ENCODE measurements around the gene ATP7A. TPM values are rescaled to one million over a fixed set of nuclear protein-coding genes. Genes with fewer than 3 reads are reported as not detected.
"Not testable (repeated sequence)": the region's sequence is repeated elsewhere in the genome, so short reads cannot be mapped to it uniquely, and the experiment has no call there.

Gene ATP7A
- total RNA-seq, 1 experiment from 2014 or later, result 6.3 TPM

GRCh38 chrX:78064152-78064551 is 153.7 kb downstream of the ATP7A start:
- H4K20me1 ChIP-seq (ENCODE audit: insufficient read depth, low read depth, low read length), result no peaks in the 10 kb centered on the region
- H3K4me3 ChIP-seq (ENCODE audit: low read length), result no peak overlapping the region
- H3K9ac ChIP-seq (ENCODE audit: low read length), result no peak overlapping the region
- no peak for DNase-seq
- no peak overlapping the region for H3K27ac ChIP-seq (ENCODE audit: low read length)
- H3K9me2 ChIP-seq (replicated peaks; ENCODE audit: insufficient read depth, low read length), result no peaks in the 10 kb centered on the region
- no peaks in the 10 kb centered on the region for H3K4me1 ChIP-seq (ENCODE audit: low read length)
- no peak overlapping the region for H3K4me2 ChIP-seq (ENCODE audit: low read depth, low read length, poor library complexity, severe bottlenecking)
- H2AFZ ChIP-seq (ENCODE audit: low read length), result no peak overlapping the region
- H3K79me2 ChIP-seq (ENCODE audit: low read length), result no peaks in the 10 kb centered on the region
- no peaks in the 10 kb centered on the region for H3K9me3 ChIP-seq (ENCODE audit: low read length)
- no peaks in the 10 kb centered on the region for H3K36me3 ChIP-seq (ENCODE audit: insufficient read depth, low read length)
- H3K27me3 ChIP-seq (ENCODE audit: low read length), result no peaks in the 10 kb centered on the region

- not testable (repeated sequence) for H3K27ac ChIP-seq (ENCODE audit: low read length); H3K4me1 ChIP-seq (ENCODE audit: low read length); H3K4me3 ChIP-seq (ENCODE audit: low read length); H3K79me2 ChIP-seq (ENCODE audit: low read length); H3K9me2 ChIP-seq (replicated peaks; ENCODE audit: insufficient read depth, low read length); H3K36me3 ChIP-seq (ENCODE audit: insufficient read depth, low read length); DNase-seq; H3K27me3 ChIP-seq (ENCODE audit: low read length); H3K9me3 ChIP-seq (ENCODE audit: low read length); H3K9ac ChIP-seq (ENCODE audit: low read length); H2AFZ ChIP-seq (ENCODE audit: low read length); H3K4me2 ChIP-seq (ENCODE audit: low read depth, low read length, poor library complexity, severe bottlenecking); H4K20me1 ChIP-seq (ENCODE audit: insufficient read depth, low read depth, low read length)
Observed at GRCh38 chrX:78064698-78065601, 154.5 kb downstream of the ATP7A start.

GRCh38 chrX:78066110-78066509 is 155.6 kb downstream of the ATP7A start:
- H3K36me3 ChIP-seq (ENCODE audit: insufficient read depth, low read length), result no peaks in the 10 kb centered on the region
- H3K9me3 ChIP-seq (ENCODE audit: low read length), result no peaks in the 10 kb centered on the region
- H3K27me3 ChIP-seq (ENCODE audit: low read length), result no peaks in the 10 kb centered on the region

GRCh38 chrX:78071331-78071730 is 160.8 kb downstream of the ATP7A start:
- Histone ChIP-seq H4K20me1 (ENCODE audit: insufficient read depth, low read depth, low read length) (no peaks in the 10 kb centered on the region), H3K27me3 (ENCODE audit: low read length) (no peaks in the 10 kb centered on the region), H3K9me2 (replicated peaks; ENCODE audit: insufficient read depth, low read length) (no peaks in the 10 kb centered on the region)

More at GRCh38 chrX:78066110-78066509, 155.6 kb downstream of the ATP7A start:
- no peaks in the 10 kb centered on the region for H3K9me2 ChIP-seq (replicated peaks; ENCODE audit: insufficient read depth, low read length)
- H3K4me1 ChIP-seq (ENCODE audit: low read length), result no peaks in the 10 kb centered on the region
- H3K4me3 ChIP-seq (ENCODE audit: low read length), result no peak overlapping the region
- no peak overlapping the region for H3K9ac ChIP-seq (ENCODE audit: low read length)
- no peak for DNase-seq
- H2AFZ ChIP-seq (ENCODE audit: low read length), result no peak overlapping the region
- H4K20me1 ChIP-seq (ENCODE audit: insufficient read depth, low read depth, low read length), result no peaks in the 10 kb centered on the region
- H3K79me2 ChIP-seq (ENCODE audit: low read length), result no peaks in the 10 kb centered on the region
- H3K27ac ChIP-seq (ENCODE audit: low read length), result no peak overlapping the region
- no peak overlapping the region for H3K4me2 ChIP-seq (ENCODE audit: low read depth, low read length, poor library complexity, severe bottlenecking)

GRCh38 chrX:78073147-78074077 is 162.9 kb downstream of the ATP7A start:
- DNase-seq; H3K9me2 ChIP-seq (replicated peaks; ENCODE audit: insufficient read depth, low read length): not testable (repeated sequence)

More at GRCh38 chrX:78071331-78071730, 160.8 kb downstream of the ATP7A start:
- Histone ChIP-seq H3K4me2 (ENCODE audit: low read depth, low read length, poor library complexity, severe bottlenecking) (no peak overlapping the region), H3K4me3 (ENCODE audit: low read length) (no peak overlapping the region), H3K9me3 (ENCODE audit: low read length) (no peaks in the 10 kb centered on the region; the same call in 1 of the 2 replicates), H2AFZ (ENCODE audit: low read length) (no peak overlapping the region), H3K79me2 (ENCODE audit: low read length) (no peaks in the 10 kb centered on the region), H3K36me3 (ENCODE audit: insufficient read depth, low read length) (no peaks in the 10 kb centered on the region), H3K4me1 (ENCODE audit: low read length) (no peaks in the 10 kb centered on the region), H3K27ac (ENCODE audit: low read length) (no peak overlapping the region), H3K9ac (ENCODE audit: low read length) (no peak overlapping the region)
- no peak for DNase-seq

GRCh38 chrX:78074088-78074487 is 163.6 kb downstream of the ATP7A start:
- no peaks in the 10 kb centered on the region for H3K36me3 ChIP-seq (ENCODE audit: insufficient read depth, low read length)
- no peaks in the 10 kb centered on the region; the same call in 1 of the 2 replicates for H3K9me3 ChIP-seq (ENCODE audit: low read length)
- H3K4me2 ChIP-seq (ENCODE audit: low read depth, low read length, poor library complexity, severe bottlenecking), result no peak overlapping the region
- no peak overlapping the region for H3K9ac ChIP-seq (ENCODE audit: low read length)
- no peak overlapping the region for H2AFZ ChIP-seq (ENCODE audit: low read length)
- no peaks in the 10 kb centered on the region for H3K79me2 ChIP-seq (ENCODE audit: low read length)
- no peaks in the 10 kb centered on the region for H3K9me2 ChIP-seq (replicated peaks; ENCODE audit: insufficient read depth, low read length)
- no peaks in the 10 kb centered on the region for H3K4me1 ChIP-seq (ENCODE audit: low read length)
- H3K4me3 ChIP-seq (ENCODE audit: low read length), result no peak overlapping the region
- H4K20me1 ChIP-seq (ENCODE audit: insufficient read depth, low read depth, low read length), result no peaks in the 10 kb centered on the region
- H3K27ac ChIP-seq (ENCODE audit: low read length), result no peak overlapping the region
- no peaks in the 10 kb centered on the region for H3K27me3 ChIP-seq (ENCODE audit: low read length)
- DNase-seq, result no peak

More at GRCh38 chrX:78073147-78074077, 162.9 kb downstream of the ATP7A start:
- not testable (repeated sequence) for H3K4me2 ChIP-seq (ENCODE audit: low read depth, low read length, poor library complexity, severe bottlenecking); H2AFZ ChIP-seq (ENCODE audit: low read length); H3K9me3 ChIP-seq (ENCODE audit: low read length); H3K9ac ChIP-seq (ENCODE audit: low read length); H3K4me1 ChIP-seq (ENCODE audit: low read length); H3K4me3 ChIP-seq (ENCODE audit: low read length); H3K79me2 ChIP-seq (ENCODE audit: low read length); H3K36me3 ChIP-seq (ENCODE audit: insufficient read depth, low read length); H4K20me1 ChIP-seq (ENCODE audit: insufficient read depth, low read depth, low read length); H3K27me3 ChIP-seq (ENCODE audit: low read length); H3K27ac ChIP-seq (ENCODE audit: low read length)

GRCh38 chrX:78075787-78076389 is 165.4 kb downstream of the ATP7A start:
- H2AFZ ChIP-seq (ENCODE audit: low read length), result no peak overlapping the region
- no peak overlapping the region for H3K4me3 ChIP-seq (ENCODE audit: low read length)
- no peaks in the 10 kb centered on the region for H3K36me3 ChIP-seq (ENCODE audit: insufficient read depth, low read length)
- no peak overlapping the region for H3K4me2 ChIP-seq (ENCODE audit: low read depth, low read length, poor library complexity, severe bottlenecking)
- no peaks in the 10 kb centered on the region for H3K79me2 ChIP-seq (ENCODE audit: low read length)
- no peaks in the 10 kb centered on the region for H3K4me1 ChIP-seq (ENCODE audit: low read length)
- H4K20me1 ChIP-seq (ENCODE audit: insufficient read depth, low read depth, low read length), result no peaks in the 10 kb centered on the region
- H3K9me2 ChIP-seq (replicated peaks; ENCODE audit: insufficient read depth, low read length), result no peaks in the 10 kb centered on the region
- no peaks in the 10 kb centered on the region; the same call in 1 of the 2 replicates for H3K9me3 ChIP-seq (ENCODE audit: low read length)
- no peak overlapping the region for H3K9ac ChIP-seq (ENCODE audit: low read length)
- DNase-seq, result no peak
- no peaks in the 10 kb centered on the region for H3K27me3 ChIP-seq (ENCODE audit: low read length)
- H3K27ac ChIP-seq (ENCODE audit: low read length), result no peak overlapping the region

GRCh38 chrX:78081413-78081812 is 170.9 kb downstream of the ATP7A start:
- H3K4me1 ChIP-seq (ENCODE audit: low read length); H2AFZ ChIP-seq (ENCODE audit: low read length); H3K9me2 ChIP-seq (replicated peaks; ENCODE audit: insufficient read depth, low read length); H3K27ac ChIP-seq (ENCODE audit: low read length); H3K79me2 ChIP-seq (ENCODE audit: low read length); H3K36me3 ChIP-seq (ENCODE audit: insufficient read depth, low read length); H3K4me2 ChIP-seq (ENCODE audit: low read depth, low read length, poor library complexity, severe bottlenecking); H3K9ac ChIP-seq (ENCODE audit: low read length); H3K4me3 ChIP-seq (ENCODE audit: low read length); H4K20me1 ChIP-seq (ENCODE audit: insufficient read depth, low read depth, low read length); H3K27me3 ChIP-seq (ENCODE audit: low read length); DNase-seq; H3K9me3 ChIP-seq (ENCODE audit: low read length): not testable (repeated sequence)
